AG10803 (cell line): ENCODE results near the gene KLRD1.
"Not testable (repeated sequence)": the region's sequence is repeated elsewhere in the genome, so short reads cannot be mapped to it uniquely, and the experiment has no call there.

Source experiments
- DNase-seq: peaks from one replicate; pipeline ENCODE4 v3.0.0; 2010; ENCODE audit warnings: low read depth
- H3K4me3 ChIP-seq: 2 replicates; pipeline ENCODE4 v1.5.1; 2011; ENCODE audit warnings: mild to moderate bottlenecking, low read length, control low read depth
- TF ChIP-seq, protein P1 (sequence below): conservative IDR thresholded peaks from 2 replicates; pipeline ENCODE4 v1.5.1; 2011; ENCODE audit warnings: mild to moderate bottlenecking, low read length, control low read depth, inconsistent platforms

Gene KLRD1

DNA sequence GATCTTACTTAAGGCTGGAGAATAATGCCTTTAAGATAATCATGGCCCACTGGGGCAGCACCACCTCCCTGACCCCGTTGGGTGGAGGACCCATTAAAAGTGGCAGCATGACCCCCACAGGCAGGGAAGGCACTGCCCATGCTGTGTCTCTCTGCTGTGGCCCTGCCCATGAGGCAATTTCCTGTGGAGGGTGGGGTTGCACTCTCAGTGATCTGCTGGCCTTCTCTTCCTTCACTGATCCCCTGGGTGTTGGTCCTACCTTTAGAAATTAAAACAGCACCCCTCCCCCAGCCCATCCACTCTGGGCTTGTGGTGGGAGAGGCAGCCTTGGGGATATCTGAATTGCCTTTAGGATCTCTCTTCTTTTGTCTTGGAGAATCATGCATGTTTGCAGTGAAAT is 64.9 kb downstream of the KLRD1 start:
- DNase-seq, result no peak
- TF ChIP-seq, protein P1, sequence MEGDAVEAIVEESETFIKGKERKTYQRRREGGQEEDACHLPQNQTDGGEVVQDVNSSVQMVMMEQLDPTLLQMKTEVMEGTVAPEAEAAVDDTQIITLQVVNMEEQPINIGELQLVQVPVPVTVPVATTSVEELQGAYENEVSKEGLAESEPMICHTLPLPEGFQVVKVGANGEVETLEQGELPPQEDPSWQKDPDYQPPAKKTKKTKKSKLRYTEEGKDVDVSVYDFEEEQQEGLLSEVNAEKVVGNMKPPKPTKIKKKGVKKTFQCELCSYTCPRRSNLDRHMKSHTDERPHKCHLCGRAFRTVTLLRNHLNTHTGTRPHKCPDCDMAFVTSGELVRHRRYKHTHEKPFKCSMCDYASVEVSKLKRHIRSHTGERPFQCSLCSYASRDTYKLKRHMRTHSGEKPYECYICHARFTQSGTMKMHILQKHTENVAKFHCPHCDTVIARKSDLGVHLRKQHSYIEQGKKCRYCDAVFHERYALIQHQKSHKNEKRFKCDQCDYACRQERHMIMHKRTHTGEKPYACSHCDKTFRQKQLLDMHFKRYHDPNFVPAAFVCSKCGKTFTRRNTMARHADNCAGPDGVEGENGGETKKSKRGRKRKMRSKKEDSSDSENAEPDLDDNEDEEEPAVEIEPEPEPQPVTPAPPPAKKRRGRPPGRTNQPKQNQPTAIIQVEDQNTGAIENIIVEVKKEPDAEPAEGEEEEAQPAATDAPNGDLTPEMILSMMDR, result no peak
- H3K4me3 ChIP-seq, result no peak overlapping the region

DNA sequence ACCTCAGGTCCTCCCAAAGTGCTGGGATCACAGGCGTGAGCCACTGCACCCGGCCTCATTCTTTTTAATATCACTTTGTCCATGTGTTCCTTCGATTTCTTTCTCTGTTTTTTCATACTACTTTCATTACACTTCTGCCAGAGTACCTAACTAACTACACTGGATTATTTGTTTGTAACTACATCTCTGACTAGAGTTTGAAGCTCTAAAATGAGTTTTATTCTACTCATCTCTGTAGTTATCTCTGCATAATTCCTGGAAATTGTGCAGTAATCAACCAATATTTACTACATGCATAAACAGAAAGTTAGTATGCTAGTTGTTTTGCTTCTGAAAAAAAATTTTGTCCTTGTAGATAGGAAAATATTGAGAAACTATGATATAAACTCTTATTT is 67.0 kb downstream of the KLRD1 start:
- no peak overlapping the region for H3K4me3 ChIP-seq
- no peak for DNase-seq
- TF ChIP-seq, protein P1, result no peak

DNA sequence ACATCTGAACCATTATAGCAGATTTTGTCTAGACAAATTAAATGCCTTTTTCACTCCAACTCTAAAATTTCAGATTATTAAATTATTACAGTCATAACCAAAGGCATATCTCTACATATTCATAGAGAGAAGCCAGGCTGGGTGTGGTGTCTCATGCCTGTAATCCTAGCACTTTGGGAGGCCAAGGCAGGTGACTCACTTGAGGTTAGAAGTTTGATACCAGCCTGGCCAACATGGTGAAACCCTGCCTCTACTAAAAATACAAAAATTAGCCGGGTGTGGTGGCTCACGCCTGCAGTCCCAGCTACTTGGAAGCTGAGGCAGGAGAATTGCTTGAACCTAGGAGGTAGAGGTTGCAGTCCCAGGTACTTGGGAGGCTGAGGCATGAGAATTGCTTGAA is 71.1 kb downstream of the KLRD1 start:
- H3K4me3 ChIP-seq, DNase-seq: not testable (repeated sequence)
